Gastrocnemius medialis (tissue), 4 donors: ENCODE measurements around the gene GLT6D1. TPM values are rescaled to one million over a fixed set of nuclear protein-coding genes. Genes with fewer than 3 reads are reported as not detected.

ENCODE experiments used
- ATAC-seq, 2 donors: fragments of 150-250 bp; one replicate each; pipeline ENCODE4 v1.9.1; 2016
- DNase-seq, 2 donors: peaks; one replicate each; pipeline ENCODE4 v3.0.0-alpha.2; 2019
- H3K27ac ChIP-seq, 4 donors: fragments of 200-600 bp; sonication (generic); 1 replicate in 1 of 4; 2 replicates in 3 of 4; pipeline ENCODE4 v1.5.1; 2016 to 2018; ENCODE audit warnings: mild to moderate bottlenecking in 2 of 4, moderate library complexity in 1 of 4
- H3K27me3 ChIP-seq, 3 donors: fragments of 200-600 bp; sonication (generic) in 2 of 3; 1 replicate in 1 of 3; 2 replicates in 2 of 3; pipeline versions ENCODE4 v1.5.1 to v1.6.0; 2016 to 2019; ENCODE audit warnings: mild to moderate bottlenecking in 1 of 3, moderate library complexity in 1 of 3
- H3K36me3 ChIP-seq, 2 donors: fragments of 200-600 bp; sonication (generic) in 1 of 2; one replicate each; pipeline ENCODE4 v1.5.1; 2017 to 2018
- H3K4me1 ChIP-seq, 2 donors: fragments of 200-600 bp; sonication (generic) in 1 of 2; one replicate each; pipeline ENCODE4 v1.5.1; 2016 to 2017; ENCODE audit warnings: mild to moderate bottlenecking in 2 of 2
- H3K4me3 ChIP-seq, 4 donors: fragments of 200-600 bp; sonication (generic) in 3 of 4; 1 replicate in 1 of 4; 2 replicates in 3 of 4; pipeline ENCODE4 v1.5.1; 2016 to 2019; ENCODE audit warnings: mild to moderate bottlenecking in 2 of 4
- H3K9me3 ChIP-seq, 3 donors: fragments of 200-600 bp; sonication (generic) in 2 of 3; 1 replicate in 1 of 3; 2 replicates in 2 of 3; pipeline ENCODE4 v1.5.1; 2016 to 2019
- CTCF ChIP-seq, 5 experiments: fragments of 450-650 bp in 3 of 5; fragments of 200-600 bp in 2 of 5; sonication (generic) in 2 of 5; IDR thresholded peaks in 4 of 5; conservative IDR thresholded peaks in 1 of 5; 1 replicate in 4 of 5; 2 replicates in 1 of 5; pipeline ENCODE4 v1.5.1; 2016 to 2019; ENCODE audit warnings: antibody characterized with exemption in 5 of 5, mild to moderate bottlenecking in 3 of 5, moderate library complexity in 3 of 5
- POLR2A ChIP-seq, 2 donors: fragments of 450-650 bp; IDR thresholded peaks; one replicate each; pipeline ENCODE4 v1.6.1; 2017; ENCODE audit warnings: antibody characterized with exemption in 2 of 2, mild to moderate bottlenecking in 2 of 2, moderate library complexity in 2 of 2
- in situ Hi-C, 4 donors: fragments of 200-750 bp; cut with MboI; loops; one replicate each; pipeline versions ENCODE4 v1.15.0 to v1.8.0; 2017; ENCODE audit warnings: low sequenced_read_pairs in 4 of 4
- intact Hi-C: fragments of 100-400 bp; cut with DNase I; formaldehyde crosslinking; loops from one replicate; pipeline ENCODE4 v1.15.1; 2023; ENCODE audit warnings: low total_unique reads
- total RNA-seq, 4 donors: library from RNA; depleted of rRNA; stranded (reverse); fragments of >200 nt; gene quantifications; one replicate each; pipeline versions ENCODE4 v1.1.0 to v1.2.3, GENCODE V29; 2016

Gene GLT6D1
- total RNA-seq, 4 donors from 2014 or later, result not detected

- Histone ChIP-seq H3K27me3 (peaks cover 0 to 7% (median 7%) of the 10 kb centered on the region in 3 donors), H3K36me3 (no peaks in the 10 kb centered on the region), H3K27ac (no peak overlapping the region), H3K4me3 (no peak overlapping the region), H3K4me1 (no peaks in the 10 kb centered on the region), H3K9me3 (no peaks in the 10 kb centered on the region)
- intact Hi-C loops (no loop called here), in situ Hi-C loops (no loop called here)
- DNase-seq, result no peak
- no peak for ATAC-seq
- TF ChIP-seq CTCF (IDR thresholded peaks at IDR 0.05 in 4 of 5, conservative IDR thresholded peaks at IDR 0.05 in 1 of 5) (no peak), POLR2A (IDR thresholded peaks at IDR 0.05) (no peak)
Measured at GRCh38 chr9:135588371-135588770, 51.0 kb downstream of the GLT6D1 start.

GRCh38 chr9:135587658-135588057 is 51.7 kb downstream of the GLT6D1 start:
- intact Hi-C loops, result no loop called here
- peaks cover 0 to 7% (median 7%) of the 10 kb centered on the region in 3 donors for H3K27me3 ChIP-seq
- no peak overlapping the region for H3K4me3 ChIP-seq
- no peak for TF ChIP-seq POLR2A (IDR thresholded peaks at IDR 0.05)
- TF ChIP-seq CTCF (IDR thresholded peaks at IDR 0.05 in 4 of 5, conservative IDR thresholded peaks at IDR 0.05 in 1 of 5), result no peak
- H3K4me1 ChIP-seq, result no peaks in the 10 kb centered on the region
- H3K36me3 ChIP-seq, result no peaks in the 10 kb centered on the region
- H3K27ac ChIP-seq, result no peak overlapping the region
- no peaks in the 10 kb centered on the region for H3K9me3 ChIP-seq
- ATAC-seq, result no peak
- in situ Hi-C loops, result no loop called here
- no peak for DNase-seq

GRCh38 chr9:135586601-135587109 is 52.7 kb downstream of the GLT6D1 start:
- peaks cover 0 to 7% (median 7%) of the 10 kb centered on the region in 3 donors for H3K27me3 ChIP-seq
- no peak overlapping the region for H3K27ac ChIP-seq
- TF ChIP-seq CTCF (IDR thresholded peaks at IDR 0.05 in 4 of 5, conservative IDR thresholded peaks at IDR 0.05 in 1 of 5) (no peak), POLR2A (IDR thresholded peaks at IDR 0.05) (no peak)
- no peaks in the 10 kb centered on the region for H3K4me1 ChIP-seq
- DNase-seq (no peak), ATAC-seq (no peak)
- no peak overlapping the region for H3K4me3 ChIP-seq
- H3K9me3 ChIP-seq, result no peaks in the 10 kb centered on the region
- in situ Hi-C loops (no loop called here), intact Hi-C loops (no loop called here)
- H3K36me3 ChIP-seq, result no peaks in the 10 kb centered on the region

- ATAC-seq (no peak), DNase-seq (no peak)
- in situ Hi-C loops (no loop called here), intact Hi-C loops (no loop called here)
- H3K4me3 ChIP-seq, result no peak overlapping the region
- TF ChIP-seq POLR2A (IDR thresholded peaks at IDR 0.05) (no peak), CTCF (IDR thresholded peaks at IDR 0.05 in 4 of 5, conservative IDR thresholded peaks at IDR 0.05 in 1 of 5) (no peak)
- H3K27me3 ChIP-seq, result peaks cover under 1 to 6% (median 6%) of the 10 kb centered on the region in 3 donors
- H3K27ac ChIP-seq, result no peak overlapping the region
- H3K36me3 ChIP-seq, result no peaks in the 10 kb centered on the region
- H3K9me3 ChIP-seq, result no peaks in the 10 kb centered on the region
- no peaks in the 10 kb centered on the region for H3K4me1 ChIP-seq
Measured at GRCh38 chr9:135584934-135585333, 54.4 kb downstream of the GLT6D1 start.

GRCh38 chr9:135584371-135584770 is 55.0 kb downstream of the GLT6D1 start:
- no peak overlapping the region for H3K4me3 ChIP-seq
- in situ Hi-C loops (no loop called here), intact Hi-C loops (no loop called here)
- peaks cover 6 to 11% (median 6%) of the 10 kb centered on the region in 3 donors for H3K27me3 ChIP-seq
- ATAC-seq, result no peak
- no peak overlapping the region for H3K27ac ChIP-seq
- DNase-seq, result no peak
- H3K36me3 ChIP-seq, result no peaks in the 10 kb centered on the region
- TF ChIP-seq POLR2A (IDR thresholded peaks at IDR 0.05) (no peak), CTCF (IDR thresholded peaks at IDR 0.05 in 4 of 5, conservative IDR thresholded peaks at IDR 0.05 in 1 of 5) (no peak)
- H3K9me3 ChIP-seq, result no peaks in the 10 kb centered on the region
- no peaks in the 10 kb centered on the region for H3K4me1 ChIP-seq
